ENCODE results near the gene GIMAP8. TPM values are rescaled to one million over a fixed set of nuclear protein-coding genes. Genes with fewer than 3 reads are reported as not detected.
"Not testable (repeated sequence)": the region's sequence is repeated elsewhere in the genome, so short reads cannot be mapped to it uniquely, and the experiment has no call there.

GIMAP8 gene
- total RNA-seq, 2 donors from 2014 or later = 12.9 to 15.4 TPM

GRCh38 chr7:150484071-150484470 is 33.6 kb downstream of the GIMAP8 start:
- intact Hi-C loops (cut with DNase I); DNase-seq (ENCODE audit: low spot score): not testable (repeated sequence)

GRCh38 chr7:150487625-150488024 is 37.2 kb downstream of the GIMAP8 start:
- intact Hi-C loops (cut with DNase I) = no loop called here
- no peak for DNase-seq (ENCODE audit: low spot score)

- intact Hi-C loops (cut with DNase I) = no loop called here
- DNase-seq (ENCODE audit: low spot score) = no peak
These were observed 39.4 kb downstream of the GIMAP8 start for GRCh38 chr7:150489782-150490181.

GRCh38 chr7:150493442-150493841 is 43.0 kb downstream of the GIMAP8 start:
- DNase-seq (ENCODE audit: low spot score); intact Hi-C loops (cut with DNase I): not testable (repeated sequence)

- no peak for DNase-seq (ENCODE audit: low spot score)
- intact Hi-C loops (cut with DNase I) = no loop called here
These were observed 52.1 kb downstream of the GIMAP8 start for GRCh38 chr7:150502519-150502918.

GRCh38 chr7:150503155-150503554 is 52.7 kb downstream of the GIMAP8 start:
- intact Hi-C loops (cut with DNase I) = no loop called here
- no peak for DNase-seq (ENCODE audit: low spot score)

GRCh38 chr7:150503581-150503980 is 53.2 kb downstream of the GIMAP8 start:
- intact Hi-C loops (cut with DNase I) = no loop called here
- DNase-seq (ENCODE audit: low spot score) = no peak

- intact Hi-C loops (cut with DNase I) = no loop called here
- no peak for DNase-seq (ENCODE audit: low spot score)
These were observed 57.6 kb downstream of the GIMAP8 start for GRCh38 chr7:150507947-150508602.

- no peak for DNase-seq (ENCODE audit: low spot score)
- intact Hi-C loops (cut with DNase I) = no loop called here
These were observed 60.6 kb downstream of the GIMAP8 start for GRCh38 chr7:150511048-150511447.

- intact Hi-C loops (cut with DNase I) = no loop called here
These were observed 63.3 kb downstream of the GIMAP8 start for GRCh38 chr7:150513758-150514157.

GRCh38 chr7:150514748-150515222 is 64.4 kb downstream of the GIMAP8 start, which contains the start of gene GIMAP7:
Gene GIMAP7, plus strand, starts transcription at chr7:150514872. Its CDS starts 5,103 bp downstream, at chr7:150519975.
- DNase-seq (ENCODE audit: low spot score) = no peak
- intact Hi-C loops (cut with DNase I) = no loop called here

More at GRCh38 chr7:150513758-150514157, 63.3 kb downstream of the GIMAP8 start:
- DNase-seq (ENCODE audit: low spot score) = no peak

- intact Hi-C loops (cut with DNase I) = no loop called here
- no peak for DNase-seq (ENCODE audit: low spot score)
These were observed 65.1 kb downstream of the GIMAP8 start for GRCh38 chr7:150515248-150516147.

- no peak for DNase-seq (ENCODE audit: low spot score)
- intact Hi-C loops (cut with DNase I) = no loop called here
These were observed 66.7 kb downstream of the GIMAP8 start for GRCh38 chr7:150516956-150517745.

GRCh38 chr7:150519310-150519709 is 68.9 kb downstream of the GIMAP8 start:
- intact Hi-C loops (cut with DNase I) = no loop called here
- DNase-seq (ENCODE audit: low spot score) = no peak

- intact Hi-C loops (cut with DNase I) = no loop called here
- DNase-seq (ENCODE audit: low spot score) = no peak
These were observed 69.7 kb downstream of the GIMAP8 start for GRCh38 chr7:150520145-150520544.

- intact Hi-C loops (cut with DNase I) = not testable (repeated sequence)
These were observed 72.5 kb downstream of the GIMAP8 start for GRCh38 chr7:150522931-150523330.

GRCh38 chr7:150524018-150524417 is 73.6 kb downstream of the GIMAP8 start:
- intact Hi-C loops (cut with DNase I) = no loop called here
- no peak for DNase-seq (ENCODE audit: low spot score)

More at GRCh38 chr7:150522931-150523330, 72.5 kb downstream of the GIMAP8 start:
- not testable (repeated sequence) for DNase-seq (ENCODE audit: low spot score)
